NCI-H2029 treated with DMSO at 0.1 percent for 48 hours (cell line): ENCODE data around the gene SEC14L1.
"Not testable (repeated sequence)": the region's sequence is repeated elsewhere in the genome, so short reads cannot be mapped to it uniquely, and the experiment has no call there.

Experiments
- DNase-seq: peaks from one replicate; lab custom pipeline; 2025; lab: John Stamatoyannopoulos, UW

SEC14L1 gene

DNA sequence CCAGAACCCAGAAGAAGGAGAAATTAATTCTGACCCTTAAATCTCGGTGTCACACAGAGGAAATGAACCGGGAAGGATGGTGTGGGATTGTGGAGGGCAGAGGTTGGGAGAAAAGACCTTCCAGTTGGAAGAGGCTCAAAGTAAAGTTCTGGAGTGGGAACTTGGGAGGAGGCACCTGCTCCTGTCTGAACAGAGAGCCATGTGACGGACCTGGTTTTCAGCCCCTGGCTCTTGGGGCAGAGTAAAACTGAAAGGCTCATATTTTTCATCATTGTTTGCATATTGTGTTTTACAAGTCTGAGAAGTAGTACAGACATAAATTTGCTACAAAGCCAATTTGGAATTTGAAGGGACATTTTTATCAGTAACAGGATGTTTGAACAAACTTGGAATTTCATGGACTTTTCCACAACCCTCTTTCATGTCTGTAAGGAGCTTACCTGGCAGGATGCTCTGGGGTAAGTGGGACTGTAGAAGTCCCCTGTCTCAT, 24.4 kb upstream of the SEC14L1 start:
- no peak for DNase-seq

DNA sequence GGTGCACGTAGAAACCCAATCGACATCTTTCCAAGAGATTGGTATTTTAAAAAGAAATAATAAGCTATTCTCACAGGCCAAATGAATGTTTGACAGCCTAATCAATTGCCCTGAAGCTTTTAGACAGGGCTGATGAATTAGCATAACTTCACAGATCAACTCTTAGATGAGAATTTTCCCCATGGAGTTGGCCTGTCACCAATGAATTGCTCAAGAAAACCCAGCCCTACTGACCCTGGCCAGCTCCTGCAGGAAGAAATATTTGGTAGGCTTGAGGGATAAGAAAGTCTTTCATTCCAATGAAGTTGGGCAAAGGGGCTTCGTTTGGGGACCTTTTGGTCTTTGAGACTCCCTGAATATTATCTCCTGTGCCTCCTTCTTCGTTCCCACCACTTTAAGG, 23.4 kb upstream of the SEC14L1 start:
- no peak for DNase-seq

DNA sequence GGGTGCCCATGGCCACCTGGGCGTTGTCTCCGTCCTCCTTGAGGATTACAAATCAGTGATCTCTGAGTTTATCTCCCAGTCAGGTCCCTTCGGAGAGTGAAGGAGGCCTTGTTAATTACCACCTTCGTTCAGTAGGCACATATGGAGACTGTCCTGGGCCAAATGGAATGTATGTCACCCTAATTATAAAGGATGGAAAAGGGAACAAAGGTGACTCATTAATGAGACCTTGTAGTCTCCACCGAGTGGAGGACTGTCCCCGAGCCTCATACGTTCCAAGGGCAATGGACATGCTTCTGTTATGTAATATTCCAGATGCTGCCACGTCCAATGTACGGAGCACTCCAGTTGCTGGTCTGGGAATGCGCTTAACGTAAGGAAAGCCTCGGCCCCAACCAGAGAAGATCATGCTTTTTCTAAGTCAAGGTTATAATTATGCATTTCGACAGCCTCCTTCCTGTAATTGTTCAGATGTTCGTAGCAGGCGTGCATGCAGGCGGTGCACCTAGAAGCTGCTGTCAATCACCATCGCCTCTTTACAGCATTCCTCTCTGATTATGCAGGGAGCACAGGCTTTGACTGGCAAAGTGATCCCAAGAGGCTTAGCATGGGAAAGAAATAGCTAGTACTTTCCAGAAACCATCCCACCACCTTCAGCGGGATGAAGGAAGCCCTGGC, 22.4 kb upstream of the SEC14L1 start:
- DNase-seq, result no peak

DNA sequence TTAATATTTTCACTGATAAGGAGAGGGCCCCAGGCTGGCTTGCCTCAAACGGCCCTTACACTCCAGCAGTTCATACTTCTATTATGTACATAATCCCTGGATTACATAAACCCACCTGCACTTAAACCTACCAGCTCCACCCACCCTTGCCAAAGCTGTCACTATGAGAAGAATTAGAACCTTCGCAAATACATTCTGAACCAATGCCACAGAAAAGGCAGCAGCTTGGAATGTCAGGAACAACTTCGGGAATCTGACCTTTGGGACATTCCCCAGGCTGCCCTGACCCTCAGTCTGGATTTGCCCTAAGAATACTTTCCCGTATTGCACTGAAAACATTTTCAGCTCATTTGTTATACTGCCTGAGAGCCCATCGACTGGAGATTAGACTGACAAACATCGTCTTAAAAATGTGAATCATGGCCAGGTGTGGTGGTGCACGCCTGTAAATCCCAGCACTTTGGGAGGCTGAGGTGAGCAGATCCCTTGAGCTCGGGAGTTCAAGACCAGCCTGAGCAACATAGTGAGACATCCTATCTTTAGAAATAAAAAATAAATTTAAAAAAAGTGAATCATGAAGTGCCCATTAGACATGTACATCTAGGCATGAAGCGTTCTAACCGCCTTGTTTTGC, 21.0 kb upstream of the SEC14L1 start:
- no peak for DNase-seq

DNA sequence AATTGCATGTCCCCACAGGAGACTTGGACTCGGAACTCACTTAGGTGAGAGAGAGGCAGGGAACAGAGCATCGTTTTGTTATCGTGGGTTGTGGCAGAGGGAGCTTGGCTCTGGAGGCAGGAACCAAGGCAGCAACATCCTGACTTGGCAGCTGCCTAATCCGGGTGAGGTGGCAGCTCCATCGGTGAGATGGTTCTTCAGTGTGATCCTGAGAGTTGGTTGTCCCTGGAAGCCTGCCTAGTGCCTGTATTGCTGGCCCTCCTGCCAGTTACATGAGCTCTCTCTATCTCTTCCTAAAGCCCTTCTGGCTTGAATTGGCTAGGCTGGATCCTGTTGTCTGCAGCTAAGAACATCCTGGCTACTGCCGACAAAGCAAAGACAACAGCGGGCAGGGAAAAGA, 19.9 kb upstream of the SEC14L1 start:
- peak; percentile 74 for DNase-seq

DNA sequence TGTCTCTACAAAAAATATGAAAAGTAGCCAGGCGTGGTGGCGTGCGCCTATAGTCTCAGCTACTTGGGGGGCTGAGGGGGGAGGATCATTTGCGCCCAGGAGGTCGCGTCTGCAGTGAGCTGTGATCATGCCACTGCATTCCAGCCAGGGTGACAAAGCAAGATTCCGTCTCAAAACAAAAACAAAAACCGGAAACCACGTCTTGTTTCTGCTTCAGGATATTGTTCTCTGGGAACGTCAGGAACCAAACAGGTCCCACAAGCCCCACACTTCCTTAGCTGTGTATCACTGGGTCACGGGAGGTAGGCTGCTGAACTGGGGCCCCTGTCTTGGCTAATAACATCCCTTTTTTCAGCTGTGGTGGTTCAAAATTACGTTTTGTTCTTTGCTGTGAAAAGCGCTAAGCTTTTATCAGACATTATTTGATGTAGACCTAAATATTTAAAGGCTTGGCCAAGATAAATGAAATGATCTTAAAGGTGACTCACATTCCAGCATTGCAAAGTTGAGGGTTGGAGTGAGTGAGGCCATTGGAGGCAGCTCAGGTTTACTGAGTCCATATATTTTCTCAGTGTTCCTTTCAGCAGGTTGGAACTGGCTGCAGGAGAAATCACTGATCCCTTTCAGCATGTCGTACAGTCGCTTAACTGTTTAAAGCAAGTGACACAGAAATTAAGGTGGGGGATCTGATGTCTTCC, 16.4 kb upstream of the SEC14L1 start:
- DNase-seq, result no peak

DNA sequence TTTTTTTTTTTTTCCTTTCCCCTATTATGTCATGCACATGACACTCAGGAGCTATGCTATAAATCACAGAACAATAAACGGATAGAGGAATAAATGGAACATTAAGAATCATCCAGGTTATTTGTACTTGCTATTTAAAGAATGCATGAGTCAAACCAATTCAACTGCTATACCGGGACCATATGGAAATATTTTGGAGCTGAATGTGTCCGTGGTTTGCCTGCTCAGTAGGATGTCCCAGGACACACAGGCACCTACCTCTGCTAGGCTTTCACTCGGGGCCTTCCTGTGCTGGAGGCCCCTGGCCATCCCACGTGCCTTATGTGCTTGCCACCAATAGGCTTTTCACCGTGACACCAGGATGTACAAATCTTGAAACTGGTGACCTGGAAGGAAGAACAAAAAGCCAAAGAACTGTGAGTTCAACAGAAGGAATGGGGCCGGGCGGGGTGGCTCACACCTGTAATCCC, 15.3 kb upstream of the SEC14L1 start:
- no peak for DNase-seq

DNA sequence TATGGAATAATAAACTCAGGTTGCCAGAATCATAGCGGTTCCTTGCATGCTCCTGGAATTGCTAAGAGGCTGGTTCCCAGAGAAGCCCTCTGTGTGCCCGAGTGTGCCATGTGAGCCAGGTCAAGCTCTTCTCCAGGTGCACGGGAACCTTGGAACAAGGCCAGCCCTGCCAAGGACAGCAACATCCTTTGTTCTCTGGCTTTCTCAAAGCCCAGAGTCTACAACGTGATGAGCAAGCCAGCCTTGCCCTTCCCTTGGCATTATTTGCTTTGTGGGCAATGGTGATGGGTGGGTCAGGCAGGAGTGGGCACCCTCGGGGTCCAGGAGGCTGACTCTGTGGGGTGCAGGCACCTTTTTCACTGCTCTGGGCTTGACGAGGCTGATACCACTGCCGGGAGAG, 14.2 kb upstream of the SEC14L1 start:
- DNase-seq, result peak; percentile 79

DNA sequence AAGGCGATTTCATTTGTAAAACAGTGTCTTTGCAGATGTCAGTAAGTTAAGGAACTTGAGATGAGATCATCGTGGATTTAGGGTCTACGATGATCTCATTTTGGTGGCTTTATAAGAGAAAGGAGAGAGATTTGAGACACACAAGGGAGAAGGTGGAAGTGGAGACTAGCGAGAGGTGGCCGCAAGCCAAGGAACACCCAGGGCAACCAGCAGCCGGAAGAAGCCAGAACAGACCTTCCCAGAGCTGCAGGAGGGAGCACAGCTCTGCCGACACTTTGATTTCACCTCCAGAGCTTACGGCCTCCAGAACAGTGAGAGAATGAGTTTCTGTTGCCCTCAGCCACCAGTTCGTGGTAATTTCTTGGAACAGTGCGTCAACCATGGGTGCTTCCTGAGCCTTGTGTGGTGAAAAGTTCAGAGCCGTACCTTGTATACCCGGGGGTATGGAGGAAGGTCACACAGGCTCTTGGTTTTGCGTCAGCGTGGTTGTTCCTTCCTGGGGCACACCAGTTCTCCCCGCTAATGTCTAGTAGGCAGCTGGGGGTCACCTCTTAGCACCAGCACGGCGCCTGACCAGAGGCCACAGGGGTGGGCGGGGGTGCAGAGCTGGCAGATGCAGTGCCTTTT, 12.9 kb upstream of the SEC14L1 start:
- DNase-seq, result peak; percentile 54

DNA sequence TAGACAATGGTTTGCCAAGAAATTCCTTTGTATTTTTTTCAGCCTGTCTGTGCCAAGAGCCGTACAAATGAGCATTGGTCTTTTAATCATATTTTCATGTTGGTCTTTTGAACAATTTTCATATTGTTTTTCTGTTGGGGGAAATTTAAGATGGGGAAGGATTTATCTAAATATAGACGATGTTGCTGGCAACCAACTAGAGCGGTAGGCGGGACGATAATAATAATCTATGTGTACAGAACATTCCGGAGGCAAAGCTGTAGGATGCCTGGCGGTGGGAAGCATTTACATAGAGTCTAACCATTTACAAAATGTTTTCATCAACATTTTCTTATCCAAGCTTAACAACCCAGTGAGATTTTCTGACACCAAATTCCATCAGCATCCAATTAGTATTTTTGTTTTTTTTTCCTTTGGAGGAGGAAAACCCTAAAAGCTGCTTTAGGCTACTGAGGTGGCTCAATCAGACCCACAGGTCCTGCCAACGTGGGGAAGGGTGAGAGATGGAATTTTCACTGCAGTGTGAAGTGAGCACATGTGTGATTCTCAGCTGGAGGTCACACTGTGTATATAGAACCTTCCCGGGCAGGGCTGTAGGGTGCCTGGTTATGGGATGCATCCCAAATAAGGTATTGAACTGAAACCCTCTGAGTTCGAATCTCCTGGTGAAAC, 11.7 kb upstream of the SEC14L1 start:
- no peak for DNase-seq

DNA sequence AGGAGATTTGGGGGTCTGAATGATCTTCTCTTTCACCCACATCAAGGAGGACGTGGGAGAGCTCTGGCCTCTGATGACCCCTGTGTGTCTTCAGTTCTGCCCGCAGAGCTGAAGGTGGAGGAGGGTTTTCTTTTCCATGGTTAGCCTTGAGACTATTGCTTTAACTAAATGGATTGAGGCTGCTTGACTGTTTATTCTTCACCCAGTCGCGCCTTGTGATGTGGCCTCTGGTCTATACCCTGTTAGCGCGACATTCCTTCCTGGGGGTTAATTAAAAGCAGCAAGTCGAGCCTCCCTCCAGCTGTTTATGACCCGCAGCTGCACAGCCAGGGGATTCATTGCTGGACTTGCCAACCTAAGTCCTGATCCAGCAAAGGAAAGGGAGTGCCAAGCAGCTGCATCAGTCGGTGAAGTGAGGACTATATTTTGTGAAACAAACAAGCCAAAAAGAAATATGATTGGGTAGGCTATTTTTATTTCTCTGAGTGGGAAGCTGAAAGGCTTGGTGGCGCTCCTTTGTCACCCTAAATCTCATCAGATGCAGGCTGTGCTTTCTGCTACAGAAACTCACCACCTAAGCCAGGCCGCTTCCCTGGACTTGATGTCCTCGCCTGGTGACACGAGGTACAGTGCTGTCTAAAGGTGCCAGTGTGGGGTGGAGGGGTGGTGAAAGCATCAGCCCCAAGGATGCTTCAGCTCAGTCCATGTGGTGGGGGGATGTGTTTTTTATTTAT, 11.0 kb upstream of the SEC14L1 start:
- DNase-seq, result no peak

DNA sequence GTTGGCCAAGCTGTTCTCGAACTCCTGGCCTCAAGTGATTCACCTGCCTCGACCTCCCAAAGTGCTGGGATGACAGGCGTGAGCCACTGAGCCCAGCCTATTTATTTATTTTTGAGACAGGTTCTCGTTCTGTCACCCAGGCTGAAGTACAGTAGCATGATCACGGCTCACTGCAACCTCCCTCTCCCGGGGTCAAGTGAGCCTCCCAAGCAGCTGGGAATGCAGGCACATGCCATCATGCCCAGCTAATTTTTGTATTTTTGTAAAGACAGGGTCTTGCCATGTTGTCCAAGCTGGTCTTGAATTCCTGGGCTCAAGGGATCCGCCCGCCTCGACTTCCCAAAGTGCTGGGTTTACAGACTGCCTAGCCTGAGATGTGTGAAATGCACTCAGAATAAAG, 10.2 kb upstream of the SEC14L1 start:
- DNase-seq, result no peak

DNA sequence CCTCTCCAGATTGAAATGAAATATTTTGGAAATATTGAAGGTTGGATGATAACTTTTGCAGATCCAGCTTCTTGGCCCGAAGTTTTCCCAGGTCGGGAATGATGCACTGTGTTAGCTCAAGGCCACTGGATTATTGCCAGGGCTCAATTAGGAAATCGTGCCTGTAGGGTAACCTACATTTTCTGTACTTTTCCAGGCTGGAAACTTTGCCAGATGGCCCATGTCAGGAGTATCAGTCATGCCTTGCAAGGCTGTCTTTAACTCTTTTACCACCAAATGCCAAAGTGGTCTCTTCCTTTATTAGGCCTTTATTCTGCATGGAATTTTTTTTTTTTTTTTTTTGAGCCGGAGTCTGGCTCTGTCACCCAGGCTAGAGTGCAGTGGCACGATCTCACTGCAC, 8.9 kb upstream of the SEC14L1 start:
- no peak for DNase-seq

DNA sequence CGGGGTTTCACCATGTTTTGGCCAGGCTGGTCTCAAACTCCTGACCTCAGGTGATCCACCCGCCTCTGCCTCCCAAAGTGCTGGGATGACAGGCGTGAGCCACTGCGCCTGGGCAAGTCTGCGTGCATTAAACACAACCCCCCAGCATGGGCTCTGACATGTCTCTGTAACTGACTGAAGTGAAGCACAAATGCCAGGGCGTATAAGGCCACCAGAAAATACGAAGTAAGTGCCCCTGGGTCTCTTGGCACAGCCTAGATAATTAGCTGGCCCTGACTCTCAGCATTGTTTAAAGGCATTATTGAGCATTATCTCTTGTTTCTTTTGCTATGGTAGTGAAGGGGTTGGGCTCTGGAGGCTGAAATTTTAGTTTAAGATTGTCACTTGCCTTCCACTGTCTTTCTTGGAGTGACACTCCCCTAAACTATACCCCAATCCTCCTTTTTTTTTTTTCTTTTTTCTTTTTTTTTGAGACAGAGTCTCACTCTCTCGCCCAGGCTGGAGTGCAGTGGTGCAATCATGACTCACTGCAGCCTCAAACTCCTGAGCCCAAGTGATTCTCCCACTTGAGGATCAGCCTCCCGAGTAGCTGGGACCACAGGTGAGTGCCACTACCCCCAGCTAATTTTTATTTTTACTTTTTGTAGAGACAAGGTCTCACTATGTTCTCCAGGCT, 8.2 kb upstream of the SEC14L1 start:
- no peak for DNase-seq

DNA sequence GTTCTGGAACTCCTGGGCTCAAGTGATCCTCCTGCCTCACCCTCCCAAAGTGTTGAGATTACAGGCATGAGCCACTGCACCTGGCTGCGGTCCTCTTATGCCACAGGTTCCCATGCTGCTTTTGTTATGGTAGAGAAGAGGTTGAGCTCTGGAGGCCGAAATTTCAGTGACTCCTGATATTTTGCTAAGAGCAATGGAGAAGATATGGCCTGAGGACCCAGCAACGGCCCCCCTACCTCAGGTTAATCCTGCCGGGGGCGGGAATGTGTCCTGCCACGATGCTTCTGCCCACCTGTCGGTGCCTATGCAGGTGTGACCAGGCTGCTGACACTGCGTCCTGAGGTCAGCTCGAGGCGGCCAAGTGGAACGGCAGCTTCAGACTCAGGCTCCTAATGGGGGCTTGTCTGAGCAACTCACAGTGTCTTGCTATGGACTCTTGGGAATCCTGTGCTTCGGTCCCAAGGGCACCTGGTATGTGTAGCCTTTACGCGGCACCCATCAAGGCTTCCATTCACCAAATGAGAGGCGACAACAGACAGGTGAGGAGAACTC, 7.6 kb upstream of the SEC14L1 start:
- DNase-seq, result no peak

DNA sequence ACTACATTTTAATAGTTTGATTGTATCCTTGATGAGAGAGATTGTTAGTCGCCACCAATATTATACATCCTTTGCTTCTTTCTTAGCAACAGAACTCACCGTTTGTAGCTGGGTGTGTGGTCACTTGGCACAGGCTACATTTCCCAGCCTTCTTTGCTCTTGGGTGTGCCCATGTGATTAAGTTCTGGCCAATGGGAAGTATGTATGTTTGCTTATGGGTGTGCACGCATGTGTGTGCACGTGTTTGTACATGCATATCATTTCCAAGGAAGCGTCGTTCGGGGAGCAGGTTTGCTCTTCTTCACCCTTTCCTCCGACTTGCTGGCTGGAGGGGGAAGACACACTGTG, 4.4 kb upstream of the SEC14L1 start:
- DNase-seq, result no peak

DNA sequence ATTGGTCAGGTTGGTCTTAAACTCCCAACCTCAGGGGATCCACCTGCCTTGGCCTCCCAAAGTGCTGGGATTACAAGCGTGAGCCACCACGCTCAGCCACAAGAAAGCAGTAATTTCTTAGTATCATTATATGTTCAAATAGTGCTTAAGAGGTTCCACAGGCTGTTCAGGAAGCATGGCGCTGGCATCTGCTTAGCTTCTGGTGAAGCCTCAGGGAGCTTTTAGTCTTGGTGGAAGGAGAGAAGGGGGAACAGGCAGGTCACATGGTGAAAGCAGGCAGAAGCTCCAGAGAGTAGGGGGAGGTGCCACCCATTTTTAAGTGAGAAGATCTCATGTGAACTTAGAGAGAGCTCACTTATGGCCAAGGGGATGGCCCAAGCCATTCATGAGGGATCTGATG, 3.7 kb upstream of the SEC14L1 start:
- no peak for DNase-seq

DNA sequence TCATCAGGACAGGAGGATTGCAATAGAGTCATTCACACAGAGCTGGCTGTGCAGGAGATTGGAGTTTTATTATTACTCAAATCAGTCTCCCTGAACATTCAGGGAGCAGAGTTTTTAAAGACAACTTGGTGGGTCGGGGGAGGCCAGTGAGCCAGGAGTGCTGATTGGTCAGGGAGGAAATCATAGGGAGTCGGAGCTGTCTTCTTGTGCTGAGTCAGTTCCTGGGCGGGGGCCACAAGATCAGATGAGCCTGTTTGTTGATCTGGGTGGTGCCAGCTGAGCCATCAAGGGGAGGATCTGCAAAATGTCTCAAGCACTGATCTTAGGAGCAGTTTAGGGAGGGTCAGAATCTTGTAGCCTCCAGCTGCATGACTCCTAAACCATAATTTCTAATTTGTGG, 2.9 kb upstream of the SEC14L1 start:
- not testable (repeated sequence) for DNase-seq

DNA sequence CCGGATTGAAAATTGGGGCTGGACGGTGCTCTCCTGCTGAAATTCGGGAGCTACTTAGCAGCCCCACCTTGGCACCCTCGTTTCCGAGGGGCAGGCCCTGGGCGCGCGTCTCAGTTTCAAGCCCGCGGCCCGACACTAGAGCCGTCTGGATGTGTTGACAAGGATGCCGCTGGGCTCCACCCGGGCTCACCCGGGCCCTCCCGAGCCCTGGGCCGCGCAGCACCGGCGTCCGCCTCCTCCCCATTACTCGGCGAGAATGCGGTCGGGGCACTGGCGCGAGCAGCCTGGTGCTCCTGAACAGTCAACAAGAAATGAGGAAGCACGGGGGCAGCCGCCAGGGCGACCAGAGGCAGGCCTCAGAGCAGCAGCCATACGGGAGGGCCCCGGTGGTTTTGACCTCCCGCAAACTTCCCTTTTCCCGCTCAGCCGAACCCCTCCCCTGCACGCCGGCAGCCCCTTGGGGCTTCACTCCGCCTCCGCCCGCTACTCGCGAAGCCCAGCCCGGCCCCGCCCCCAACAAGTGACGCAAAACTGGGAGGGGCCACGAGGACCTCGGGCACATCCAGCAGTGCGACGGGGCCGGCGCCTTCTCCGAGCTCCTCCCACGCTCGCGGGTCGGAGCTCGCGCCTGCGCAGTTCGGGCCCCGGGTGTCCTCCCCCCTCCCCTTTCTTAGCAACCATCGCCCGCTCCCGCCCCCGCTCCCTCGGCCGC, 447 bp upstream of the SEC14L1 start:
- DNase-seq, result peak; percentile 84

DNA sequence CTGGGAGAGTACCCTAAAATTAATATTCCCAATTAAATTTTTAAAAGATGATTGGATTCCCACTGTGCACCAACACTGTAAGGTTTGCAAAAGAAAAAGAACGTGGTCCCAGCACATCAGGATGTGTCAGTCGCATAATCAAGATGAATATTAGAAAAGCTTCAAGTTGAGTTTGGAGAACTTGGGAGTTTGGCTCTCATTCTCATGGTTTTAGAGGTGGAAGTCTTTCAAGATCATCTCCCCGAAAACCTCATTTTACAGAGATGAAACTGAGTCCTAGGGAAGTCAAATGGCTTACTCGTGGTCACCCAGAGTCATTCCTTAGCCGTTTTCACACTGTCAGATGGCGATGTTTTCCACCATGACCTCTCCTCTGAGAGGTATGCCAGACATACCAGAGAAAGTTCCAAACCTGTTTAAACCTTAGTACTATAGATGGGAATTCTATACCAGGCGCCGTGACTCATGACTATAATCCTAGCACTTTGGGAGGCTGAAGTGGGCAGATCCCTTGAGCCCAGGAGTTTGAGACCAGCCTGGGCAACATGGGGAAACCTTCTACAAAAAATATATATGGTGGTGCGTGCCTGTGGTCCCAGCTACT, 1.2 kb downstream of the SEC14L1 start:
- no peak for DNase-seq
